GM12878 (cell line): ENCODE measurements around the gene NFATC2.

Experiments
- BHLHE40 ChIP-seq, 2 experiments: fragments of 450-650 bp in 1 of 2; IDR thresholded peaks; 2 replicates each; pipeline ENCODE4 v1.6.1; 2011 to 2017; ENCODE audit warnings: low read depth in 2 of 2, borderline replicate concordance in 1 of 2, improper control_type of control experiment in 1 of 2, low read length in 1 of 2, mild to moderate bottlenecking in 1 of 2
- TF ChIP-seq, protein P1 (sequence below), 3 experiments: IDR thresholded peaks in 2 of 3; conservative IDR thresholded peaks in 1 of 3; 2 replicates each; pipeline ENCODE4 v1.5.1; 2011; ENCODE audit warnings: low read depth in 3 of 3, low read length in 3 of 3, mild to moderate bottlenecking in 3 of 3, control low read depth in 2 of 3, moderate library complexity in 2 of 3, inconsistent platforms in 1 of 3, mixed read lengths in 1 of 3; ENCODE audit not compliant: control insufficient read depth in 2 of 3, insufficient read depth in 1 of 3; ENCODE audit errors: extremely low read depth in 1 of 3

DNA sequence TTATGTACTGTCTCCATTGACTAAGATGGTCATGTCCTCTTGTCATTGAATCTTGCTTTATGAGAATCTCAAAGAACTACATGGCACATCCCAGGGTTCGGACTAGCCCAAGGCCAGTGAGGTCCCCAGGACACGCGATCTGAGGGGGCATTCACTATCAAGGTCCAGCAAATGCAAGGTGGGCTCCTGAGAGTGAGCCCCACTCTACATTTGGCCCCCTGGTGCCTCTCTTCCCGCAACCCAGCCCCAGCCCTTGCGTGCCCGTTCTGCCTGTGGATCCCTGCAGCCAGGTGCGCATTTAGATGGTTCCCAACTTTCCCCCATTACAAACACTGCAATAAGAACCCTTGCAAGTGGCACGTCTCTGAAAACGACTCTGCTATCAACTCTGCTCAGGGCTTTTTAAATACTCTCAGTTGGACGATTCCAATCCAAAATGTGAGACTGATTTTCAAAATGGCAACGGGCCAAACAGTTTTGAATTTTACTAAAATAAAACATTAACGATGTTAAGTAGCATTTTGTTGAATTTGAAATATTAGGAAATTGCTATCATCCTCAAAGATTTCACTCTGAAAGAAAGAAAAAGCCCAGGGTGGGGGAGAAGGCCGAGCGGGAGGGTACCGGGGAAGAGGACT lies 59.6 kb downstream of the NFATC2 start:
- TF ChIP-seq, protein P1, sequence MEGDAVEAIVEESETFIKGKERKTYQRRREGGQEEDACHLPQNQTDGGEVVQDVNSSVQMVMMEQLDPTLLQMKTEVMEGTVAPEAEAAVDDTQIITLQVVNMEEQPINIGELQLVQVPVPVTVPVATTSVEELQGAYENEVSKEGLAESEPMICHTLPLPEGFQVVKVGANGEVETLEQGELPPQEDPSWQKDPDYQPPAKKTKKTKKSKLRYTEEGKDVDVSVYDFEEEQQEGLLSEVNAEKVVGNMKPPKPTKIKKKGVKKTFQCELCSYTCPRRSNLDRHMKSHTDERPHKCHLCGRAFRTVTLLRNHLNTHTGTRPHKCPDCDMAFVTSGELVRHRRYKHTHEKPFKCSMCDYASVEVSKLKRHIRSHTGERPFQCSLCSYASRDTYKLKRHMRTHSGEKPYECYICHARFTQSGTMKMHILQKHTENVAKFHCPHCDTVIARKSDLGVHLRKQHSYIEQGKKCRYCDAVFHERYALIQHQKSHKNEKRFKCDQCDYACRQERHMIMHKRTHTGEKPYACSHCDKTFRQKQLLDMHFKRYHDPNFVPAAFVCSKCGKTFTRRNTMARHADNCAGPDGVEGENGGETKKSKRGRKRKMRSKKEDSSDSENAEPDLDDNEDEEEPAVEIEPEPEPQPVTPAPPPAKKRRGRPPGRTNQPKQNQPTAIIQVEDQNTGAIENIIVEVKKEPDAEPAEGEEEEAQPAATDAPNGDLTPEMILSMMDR (IDR thresholded peaks at IDR 0.05 in 2 of 3, conservative IDR thresholded peaks at IDR 0.05 in 1 of 3; ENCODE audit: control insufficient read depth in 2 of 3, extremely low read depth in 1 of 3, insufficient read depth in 1 of 3, low read depth in 3 of 3, low read length in 3 of 3): no peak
- TF ChIP-seq BHLHE40 (IDR thresholded peaks at IDR 0.05; ENCODE audit: borderline replicate concordance in 1 of 2, low read depth in 2 of 2, low read length in 1 of 2): no peak
